Measurements from ENCODE around the gene DNAJB5.
"Not testable (repeated sequence)": the region's sequence is repeated elsewhere in the genome, so short reads cannot be mapped to it uniquely, and the experiment has no call there.

The DNAJB5 gene

DNA sequence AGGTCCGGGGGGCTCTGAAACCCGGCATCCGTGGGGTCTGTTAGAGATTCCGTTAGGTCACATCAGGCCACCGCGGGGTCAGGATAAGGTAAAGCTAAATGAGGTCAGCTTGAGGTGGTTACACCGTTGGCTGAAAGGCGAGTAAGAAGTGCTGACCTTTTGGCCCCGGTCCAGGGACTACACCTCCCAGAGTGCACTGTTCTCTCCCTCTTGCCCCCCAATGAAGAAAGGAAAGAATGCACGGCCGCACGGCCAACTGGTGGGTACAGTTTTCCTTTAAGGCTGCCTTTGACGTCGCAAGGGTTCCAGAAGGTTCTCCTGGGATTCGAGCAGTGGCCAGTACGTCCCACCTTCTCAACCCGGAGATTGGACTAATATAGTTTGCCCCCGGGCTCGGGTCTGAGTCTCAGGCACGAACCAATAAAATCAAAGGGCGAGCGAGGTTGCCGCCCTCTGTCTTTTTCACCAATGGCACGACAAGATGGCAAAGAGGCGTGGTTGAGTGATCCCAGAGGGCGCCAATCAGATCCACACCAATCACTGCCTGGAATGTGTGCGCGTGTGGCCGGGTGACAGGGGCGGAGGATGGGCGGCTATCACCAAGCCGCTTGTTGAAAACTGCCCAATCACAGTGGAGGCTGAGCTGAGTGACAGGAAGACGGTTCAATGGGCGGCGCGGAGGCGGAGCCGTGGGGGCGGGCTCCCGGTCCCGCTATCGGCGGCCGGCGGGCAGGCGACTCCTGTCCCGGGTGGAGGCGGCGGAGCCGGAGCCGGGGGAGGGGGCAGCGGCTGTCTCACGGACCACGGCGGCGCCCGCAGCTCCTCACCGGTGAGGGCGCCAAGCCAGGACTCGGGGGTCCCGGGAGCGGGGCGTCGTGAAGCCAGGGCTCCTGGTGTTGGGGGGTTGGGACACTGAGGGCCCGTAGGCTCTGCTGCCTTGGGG, at the start of gene DNAJB5:
Gene DNAJB5 (plus strand): TSS at position 743 of the 943 bp plus-strand sequence. CDS start 886 bp downstream, outside the sequence.
- peak; percentile 98 for FAIRE-seq

DNA sequence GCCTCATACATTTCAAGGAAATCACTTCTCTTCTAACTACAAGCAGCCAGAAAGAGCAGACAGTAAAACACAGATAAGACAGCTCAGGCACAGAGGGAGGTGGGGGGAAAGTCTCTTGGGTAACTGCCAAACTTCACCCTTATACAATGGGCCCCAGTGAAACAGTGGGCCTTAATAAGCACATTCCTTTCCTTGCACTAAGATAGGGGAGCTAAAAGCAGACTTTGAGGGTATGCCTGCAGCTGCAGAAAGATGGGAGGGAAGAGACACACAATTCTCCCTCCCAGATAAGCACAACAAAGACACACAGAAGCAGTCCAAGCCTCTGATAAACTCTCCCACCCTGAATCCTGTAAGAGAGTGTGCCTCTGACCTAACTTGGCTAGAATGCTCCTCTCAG, 49.6 kb upstream of the DNAJB5 start:
- not testable (repeated sequence) for FAIRE-seq

DNA sequence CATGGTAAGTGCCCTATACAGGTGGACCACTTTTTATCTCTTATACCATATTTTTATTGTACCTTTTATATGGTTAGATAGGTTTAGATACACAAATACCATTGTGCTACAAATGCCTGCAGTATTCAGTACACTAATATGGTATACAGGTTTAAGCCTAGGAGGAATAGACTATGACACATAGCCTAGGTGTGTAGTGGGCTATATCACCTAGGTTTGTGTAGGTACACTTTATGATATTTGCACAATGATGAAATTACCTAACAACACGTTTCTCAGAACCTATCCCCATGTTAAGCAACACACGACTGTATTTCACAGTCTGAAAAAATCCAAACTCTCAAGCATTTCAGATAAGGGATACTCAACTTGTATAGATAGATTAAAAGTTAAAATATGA, 41.1 kb upstream of the DNAJB5 start:
- FAIRE-seq: no peak

DNA sequence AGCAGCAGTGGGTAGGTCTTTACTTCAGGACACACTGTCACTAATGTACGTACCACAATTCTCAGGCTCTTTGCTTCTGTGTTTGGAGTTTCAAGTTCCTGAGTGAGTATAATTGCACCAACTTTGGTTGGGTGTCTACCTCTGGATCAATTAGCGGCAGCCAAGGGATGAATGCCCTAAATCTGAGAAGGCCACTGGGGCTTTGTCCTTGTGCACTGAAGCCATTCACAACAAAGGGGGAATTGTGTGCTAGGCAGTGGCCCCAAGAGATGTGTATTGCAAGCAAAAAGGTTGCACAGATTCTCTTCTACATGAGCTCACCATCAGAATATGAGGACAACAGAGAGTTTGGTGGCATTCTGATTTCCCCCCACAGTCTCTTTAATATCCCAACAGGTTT, 35.3 kb upstream of the DNAJB5 start:
- no peak for FAIRE-seq

DNA sequence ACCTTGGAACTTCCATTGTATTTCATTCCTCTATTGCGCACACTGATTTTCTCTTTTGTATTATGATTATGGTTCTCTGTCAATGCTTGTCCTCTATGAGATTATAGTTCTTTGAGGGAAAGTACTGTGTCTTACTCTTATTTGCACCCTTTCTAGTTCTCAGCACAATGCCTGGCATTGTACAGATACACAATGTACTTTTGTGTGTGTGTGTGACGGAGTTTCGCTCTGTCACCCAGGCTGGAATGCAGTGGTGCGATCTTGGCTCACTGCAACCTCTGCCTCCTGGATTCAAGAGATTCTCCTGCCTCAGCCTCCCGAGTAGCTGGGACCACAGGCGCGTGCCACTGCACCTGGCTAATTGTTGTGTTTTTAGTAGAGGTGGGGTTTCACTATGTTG, 33.5 kb upstream of the DNAJB5 start:
- FAIRE-seq: not testable (repeated sequence)

DNA sequence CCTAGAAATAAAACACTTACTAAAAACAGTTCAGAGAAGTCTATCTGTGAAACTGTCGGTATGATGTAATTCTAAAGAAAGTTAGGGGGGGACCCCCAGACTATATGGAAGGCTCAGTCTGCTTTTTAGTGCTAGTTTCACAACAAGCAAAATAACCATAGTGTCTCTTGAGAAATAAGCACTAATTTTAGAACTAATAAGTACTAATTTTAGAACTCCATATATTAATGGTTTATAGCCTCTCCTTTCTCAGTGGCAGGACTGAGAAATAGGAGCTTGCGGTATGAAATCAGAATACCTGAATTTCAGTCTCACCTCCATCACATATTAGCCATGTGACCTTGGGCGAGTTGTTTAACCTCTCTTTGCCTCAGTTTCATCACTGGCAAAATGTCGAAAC, 32.9 kb upstream of the DNAJB5 start:
- FAIRE-seq: no peak

DNA sequence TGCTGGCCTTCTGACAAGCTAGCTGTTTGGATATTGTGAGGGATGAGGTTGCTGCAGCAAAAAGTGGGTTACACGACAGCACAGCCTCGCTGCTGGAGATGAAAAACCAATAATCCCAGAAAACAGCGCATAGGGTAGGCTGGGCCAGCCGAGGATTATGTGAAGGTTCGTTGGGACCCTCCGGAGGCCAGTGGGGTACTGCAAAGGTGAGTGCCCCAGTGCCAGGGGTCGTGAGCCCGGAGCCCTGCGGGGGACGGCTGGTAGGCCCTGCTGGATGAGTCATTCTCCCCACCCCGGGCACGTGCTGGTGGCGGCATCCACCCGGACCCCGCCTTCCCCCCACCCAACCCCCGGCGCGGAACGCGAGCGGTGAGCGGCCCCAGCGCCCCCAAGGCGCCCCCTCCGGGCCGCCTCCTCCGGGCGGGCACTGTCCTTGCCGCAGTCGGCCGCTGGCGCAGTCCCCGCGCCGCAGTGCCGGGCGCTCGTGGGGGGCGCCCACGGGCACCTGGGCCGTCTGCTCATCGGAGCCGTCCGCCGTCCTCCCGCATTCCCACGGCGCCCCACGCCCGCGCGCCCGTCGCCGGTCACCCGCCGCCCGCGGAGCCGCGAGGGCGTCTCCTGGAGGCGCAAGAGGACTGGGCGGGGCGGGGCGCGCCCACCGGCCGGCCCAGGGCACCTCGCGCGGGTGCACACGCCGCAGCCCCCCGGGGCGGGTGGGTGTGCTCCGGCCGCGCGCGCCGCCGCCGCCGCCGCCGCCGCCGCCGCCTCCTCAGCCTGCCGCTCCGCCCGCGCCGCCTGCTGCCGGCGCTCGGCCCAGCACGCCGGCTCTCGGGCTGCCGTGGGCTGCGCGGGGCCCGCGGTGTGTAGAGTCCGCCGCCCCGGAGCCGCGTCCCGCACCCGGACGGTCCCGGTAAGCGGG, 31.8 kb upstream of the DNAJB5 start, which contains the start of gene PHF24:
Gene PHF24 (plus strand): TSS at position 794 of the 919 bp plus-strand sequence. CDS start 13,014 bp downstream, outside the sequence.
- no peak for FAIRE-seq

DNA sequence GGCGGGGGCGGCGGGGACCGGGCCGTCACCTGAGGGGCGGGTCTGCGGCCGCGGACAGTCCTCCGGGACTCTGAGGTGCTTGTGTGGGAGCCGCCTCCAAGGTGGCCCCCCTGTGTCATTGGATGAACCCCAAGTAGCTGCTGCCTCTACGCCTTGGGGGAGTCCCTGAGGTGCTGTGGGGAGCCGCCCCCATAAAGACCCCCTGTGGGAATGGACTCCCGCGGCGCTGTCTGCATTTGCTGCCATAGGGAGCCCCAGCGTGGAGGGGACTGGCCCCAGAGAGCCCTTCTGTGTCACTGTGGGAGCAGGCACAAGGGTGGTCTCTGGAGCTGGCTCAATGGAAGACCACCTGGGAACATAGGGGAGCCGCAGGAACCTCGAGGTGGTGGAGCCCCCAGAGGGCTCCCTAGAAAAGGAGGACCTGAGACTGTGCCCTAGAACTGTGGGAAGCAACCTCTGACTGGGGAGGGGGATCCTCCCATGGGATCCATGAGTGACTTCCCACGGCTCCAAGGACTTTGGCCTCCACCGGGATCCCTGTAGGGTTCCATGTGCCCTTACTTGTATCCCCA, 31.0 kb upstream of the DNAJB5 start:
- no peak for FAIRE-seq

DNA sequence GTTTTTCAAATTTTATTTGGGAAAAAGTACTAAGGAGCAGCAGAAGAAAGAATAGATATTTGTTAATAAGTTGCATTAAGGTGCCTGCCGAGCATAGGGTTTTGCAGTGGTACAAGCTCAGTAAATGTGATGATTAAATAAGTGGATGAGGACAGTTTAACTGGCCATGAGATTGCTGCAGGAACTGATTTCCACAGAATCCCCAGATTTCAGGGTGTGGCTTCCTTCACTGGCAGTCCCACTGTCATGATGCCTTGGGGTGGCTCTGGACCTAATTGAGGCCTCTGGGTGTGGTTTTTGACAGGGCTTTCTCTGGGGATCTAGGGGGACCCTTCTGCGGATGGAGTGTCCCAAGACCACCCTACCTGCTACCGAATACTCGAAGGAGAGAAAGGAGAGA, 30.1 kb upstream of the DNAJB5 start:
- FAIRE-seq: no peak

DNA sequence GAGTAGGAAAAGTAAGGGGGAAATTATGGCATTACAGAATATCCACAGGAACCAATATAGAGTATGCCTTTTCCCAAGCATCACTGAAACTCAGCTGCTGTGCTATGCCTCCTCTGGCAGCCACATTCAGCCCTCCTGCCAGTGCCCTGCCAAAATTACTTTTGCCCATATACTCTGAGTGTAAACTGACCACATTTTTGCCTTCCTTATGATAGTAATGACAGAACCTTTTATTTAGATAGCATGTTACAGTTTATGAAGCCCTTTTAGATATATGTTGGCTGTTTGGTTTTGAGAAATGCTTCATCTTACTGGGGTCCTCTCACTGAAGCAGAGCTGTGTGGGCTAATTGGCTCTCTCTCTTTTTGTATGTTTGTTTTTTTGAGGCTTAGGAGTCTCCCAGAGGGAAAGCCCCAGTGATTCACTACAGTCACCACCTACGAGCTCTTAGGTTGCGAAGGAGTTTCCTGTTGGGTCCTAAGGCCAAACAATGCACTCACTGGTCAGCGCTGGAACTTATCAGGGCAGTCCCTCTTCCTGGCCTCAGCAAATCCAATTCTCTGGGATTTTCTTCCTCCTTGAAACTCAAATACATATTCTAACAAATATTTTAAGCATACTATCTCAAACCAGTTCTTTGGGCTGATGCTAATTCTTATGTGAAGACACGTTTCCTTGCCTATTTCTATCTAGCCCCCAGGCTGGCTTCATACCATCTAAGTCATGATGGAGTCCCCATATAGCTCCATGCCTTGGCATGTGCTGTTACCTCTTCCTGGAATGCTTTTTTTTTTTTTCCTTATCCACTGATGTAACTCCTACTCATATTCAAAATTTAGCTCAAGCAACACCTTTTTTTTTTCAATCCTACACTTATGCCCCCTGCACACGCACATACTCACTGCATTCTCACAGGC, 27.7 kb upstream of the DNAJB5 start:
- FAIRE-seq: no peak

DNA sequence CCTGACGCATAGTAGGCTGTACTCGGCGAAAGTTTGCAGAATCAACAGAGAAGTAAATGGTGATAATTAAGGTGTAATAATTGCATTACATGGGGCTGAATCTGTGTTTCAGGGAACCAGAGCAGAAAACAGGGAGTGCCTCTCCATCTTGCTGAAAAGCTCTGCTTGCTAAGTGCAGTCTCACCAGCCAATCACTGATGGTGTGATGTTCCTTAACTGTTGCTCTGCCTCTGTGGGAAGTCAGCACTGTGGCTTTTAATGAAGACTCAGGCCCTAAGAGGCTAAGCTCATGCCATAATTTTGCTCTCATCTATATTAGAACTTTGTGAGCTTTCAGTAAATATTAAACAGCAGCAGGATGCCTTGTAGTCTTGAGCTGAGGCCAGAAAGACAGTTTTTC, 27.0 kb upstream of the DNAJB5 start:
- FAIRE-seq: no peak

DNA sequence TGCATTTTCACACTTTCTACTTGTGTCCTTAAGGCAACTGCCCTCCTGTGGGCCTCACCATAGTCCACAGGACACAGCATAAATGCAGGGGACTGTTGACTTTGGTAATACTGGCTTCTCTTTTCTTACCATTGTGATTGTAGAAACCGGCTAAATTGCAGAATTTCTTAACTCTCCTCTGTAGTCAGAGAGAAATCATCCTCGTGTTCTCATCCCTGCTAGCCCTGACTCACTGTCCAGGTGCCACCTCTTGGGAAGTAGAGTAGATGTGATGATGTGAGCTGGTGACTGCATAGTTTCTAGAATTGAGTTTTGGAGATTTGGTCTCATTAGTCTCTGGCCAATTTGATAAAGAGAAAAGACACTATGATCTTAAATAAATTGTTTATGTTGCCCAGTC, 26.0 kb upstream of the DNAJB5 start:
- FAIRE-seq: no peak

DNA sequence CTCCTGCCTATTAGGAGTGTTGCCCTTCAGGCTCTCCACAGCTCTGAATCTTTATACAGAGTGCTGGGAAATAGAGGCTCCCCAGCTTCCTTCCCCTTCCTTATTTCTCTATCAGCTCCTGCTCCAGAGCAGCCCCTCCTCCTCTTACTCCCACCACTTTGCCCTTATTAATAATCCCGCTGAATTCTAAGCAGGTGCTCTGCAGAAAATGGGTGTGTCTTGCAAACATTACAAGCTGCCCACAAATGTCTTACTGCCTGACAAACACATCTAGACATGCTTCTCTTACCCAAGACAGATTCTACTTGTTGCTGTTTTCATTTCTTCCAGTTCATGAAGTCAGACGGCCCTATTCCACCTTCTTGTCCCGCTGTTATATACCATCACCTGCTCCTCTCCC, 25.1 kb upstream of the DNAJB5 start:
- FAIRE-seq: no peak

DNA sequence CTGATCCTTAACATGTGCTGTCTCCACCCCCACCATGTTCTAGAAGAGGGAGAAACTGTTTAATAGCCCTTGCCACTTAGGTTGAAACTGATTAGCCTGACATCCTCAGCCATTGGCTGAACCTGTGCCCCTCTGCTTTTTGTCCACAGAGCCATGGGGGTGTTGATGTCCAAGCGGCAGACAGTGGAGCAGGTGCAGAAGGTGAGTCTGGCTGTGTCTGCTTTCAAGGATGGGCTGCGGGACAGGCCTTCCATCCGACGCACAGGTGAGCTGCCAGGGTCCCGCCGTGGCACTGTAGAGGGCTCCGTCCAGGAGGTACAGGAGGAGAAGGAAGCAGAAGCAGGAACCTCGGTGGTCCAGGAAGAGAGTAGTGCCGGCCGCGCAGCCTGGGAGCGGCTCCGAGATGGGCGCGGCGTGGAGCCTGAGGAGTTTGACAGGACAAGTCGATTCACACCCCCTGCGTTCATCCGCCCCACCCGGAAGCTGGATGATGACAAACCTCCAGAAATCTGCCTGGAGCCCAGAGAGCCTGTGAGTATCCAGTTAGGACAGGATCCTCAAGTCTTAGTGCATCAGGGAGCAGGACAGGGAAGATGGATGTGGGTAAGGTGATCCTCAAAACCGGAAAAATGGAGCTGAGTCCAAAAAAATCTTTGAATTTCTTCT, 18.3 kb upstream of the DNAJB5 start:
- no peak for FAIRE-seq

DNA sequence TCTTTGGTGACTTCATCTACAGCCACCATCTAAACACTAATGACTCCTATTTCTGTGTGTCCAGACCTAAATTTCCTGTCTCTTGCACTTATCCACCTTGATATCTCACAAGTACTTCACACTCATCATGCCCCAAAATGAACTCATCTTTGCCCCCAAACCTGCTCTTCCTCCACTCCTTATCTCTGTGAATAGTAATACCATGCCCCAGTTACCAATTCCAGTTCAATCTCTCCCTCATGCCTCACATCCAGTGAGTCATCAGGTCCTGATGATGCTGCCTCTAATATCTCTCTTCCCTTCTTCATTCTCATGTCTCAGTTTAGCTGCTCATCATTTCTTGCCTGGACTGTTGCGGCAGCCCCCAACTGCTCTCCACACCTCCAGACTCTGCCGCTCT, 14.9 kb upstream of the DNAJB5 start:
- no peak for FAIRE-seq

DNA sequence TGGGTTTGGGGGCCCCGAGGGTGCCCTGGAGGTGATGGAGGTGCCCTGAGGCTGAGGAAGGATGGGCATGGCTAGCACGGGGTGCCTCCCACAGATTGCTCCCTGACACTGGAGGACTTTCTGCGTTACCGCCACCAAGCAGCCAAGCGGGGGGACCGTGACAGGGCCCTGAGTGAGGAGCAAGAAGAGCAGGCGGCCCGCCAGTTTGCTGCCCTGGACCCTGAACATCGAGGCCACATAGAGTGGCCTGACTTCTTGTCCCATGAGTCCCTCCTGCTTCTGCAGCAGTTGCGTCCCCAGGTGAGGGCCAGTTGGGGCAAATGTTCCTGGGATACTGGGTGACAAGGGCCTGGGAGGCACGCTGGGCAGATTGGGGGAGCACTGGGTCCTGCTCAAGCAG, 13.1 kb upstream of the DNAJB5 start:
- no peak for FAIRE-seq

DNA sequence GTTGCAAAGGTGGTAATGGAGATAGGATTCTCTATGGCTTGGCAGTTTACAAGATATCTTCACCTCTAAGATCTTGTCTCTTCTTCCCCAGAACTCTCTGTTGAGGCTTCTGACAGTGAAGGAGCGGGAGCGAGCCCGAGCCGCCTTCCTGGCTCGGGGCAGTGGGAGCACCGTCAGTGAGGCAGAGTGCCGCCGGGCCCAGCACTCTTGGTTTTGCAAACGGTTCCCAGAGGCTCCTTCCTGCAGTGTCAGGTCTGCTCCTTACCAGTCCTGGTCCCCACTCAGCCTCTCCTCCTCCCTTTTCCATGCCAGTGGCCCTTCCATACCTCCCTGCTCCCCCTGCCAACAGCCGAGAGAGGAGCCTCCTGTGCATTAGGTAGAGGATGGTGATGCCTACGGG, 12.6 kb upstream of the DNAJB5 start:
- no peak for FAIRE-seq

DNA sequence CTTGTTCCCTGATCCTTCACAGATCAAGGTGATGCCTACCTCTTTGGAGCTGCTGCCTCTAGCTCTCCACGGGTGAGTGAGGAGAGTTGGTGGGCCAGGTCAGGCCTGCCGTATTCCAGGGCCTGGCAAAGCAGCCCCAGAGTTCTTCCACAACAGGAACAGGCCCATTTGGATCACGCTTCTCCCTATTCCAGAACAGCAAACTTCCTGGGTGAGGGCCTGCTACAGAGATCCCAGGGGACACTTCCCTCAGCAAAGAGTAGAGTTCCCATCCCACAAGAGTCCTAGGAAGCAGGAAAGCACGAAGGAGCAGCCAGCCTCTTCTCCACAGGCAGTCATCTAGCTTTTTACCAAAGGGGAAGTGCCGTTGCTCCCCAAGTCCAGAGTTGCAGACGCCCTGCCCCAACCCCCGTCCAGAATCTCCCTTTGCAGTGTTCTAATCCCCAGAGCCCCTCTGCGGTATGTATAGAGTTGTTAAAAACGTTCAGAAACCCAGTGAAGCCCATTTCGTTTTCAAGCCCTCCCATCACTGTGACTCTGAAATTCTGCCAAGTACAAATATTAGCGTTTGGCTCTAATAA, 9.3 kb upstream of the DNAJB5 start:
- FAIRE-seq: no peak

DNA sequence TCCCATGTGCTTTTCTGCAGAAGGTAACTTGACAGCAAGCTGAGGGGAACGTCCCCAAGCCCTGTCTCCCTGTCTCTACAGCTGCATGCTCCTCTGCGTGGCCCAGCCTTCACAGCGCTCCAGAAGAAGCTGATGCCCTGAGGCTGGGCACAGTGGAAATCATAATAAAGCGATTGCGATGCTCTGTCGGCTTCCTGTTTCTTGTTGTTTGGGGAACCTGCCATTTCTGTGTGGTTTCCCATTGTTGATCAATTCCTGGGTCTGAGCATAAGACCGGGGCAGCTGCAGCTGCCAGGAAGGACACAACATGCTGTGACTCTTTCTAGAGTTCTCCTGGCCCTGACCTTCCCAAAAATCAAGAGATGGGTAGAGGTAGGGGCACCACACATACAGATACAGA, 7.2 kb upstream of the DNAJB5 start:
- no peak for FAIRE-seq

DNA sequence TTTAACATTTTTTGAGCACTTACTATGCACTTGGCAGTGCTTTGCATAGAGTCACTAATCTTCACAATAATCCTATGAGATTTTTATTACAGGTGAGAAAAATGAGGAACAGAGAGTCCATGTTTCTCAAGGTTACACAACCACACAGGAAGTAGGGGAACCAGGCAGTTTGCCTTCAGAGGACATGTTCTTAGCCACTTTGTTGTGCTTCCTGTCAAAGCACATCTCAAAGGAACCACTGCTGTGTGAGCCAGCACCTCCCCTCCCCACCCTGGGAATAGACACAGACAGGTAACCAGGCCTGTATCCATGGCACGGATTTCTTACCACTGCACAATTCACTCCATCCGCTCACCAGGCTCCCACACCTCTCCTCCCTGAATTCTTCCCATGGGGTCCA, 6.3 kb upstream of the DNAJB5 start:
- FAIRE-seq: no peak

DNA sequence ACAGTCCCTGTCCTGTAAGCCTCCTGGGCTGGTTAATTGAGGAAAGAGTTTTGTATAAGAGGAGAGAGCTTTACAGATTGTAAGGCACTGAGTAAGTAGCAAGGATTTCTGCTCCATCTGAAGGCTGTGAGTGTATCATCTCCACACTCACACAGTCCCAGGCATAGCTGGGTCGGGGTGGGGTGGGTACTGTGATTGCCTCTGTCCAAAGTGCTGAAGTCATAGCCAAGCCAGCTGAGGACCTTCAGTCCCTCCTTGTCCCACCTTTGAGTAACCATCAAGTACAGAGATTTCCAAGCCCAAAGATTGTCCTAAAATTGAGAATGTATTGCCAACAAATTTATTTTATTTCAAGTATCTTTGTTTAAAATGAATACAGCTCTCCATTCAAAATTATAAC, 5.5 kb upstream of the DNAJB5 start:
- no peak for FAIRE-seq
